ENCODE measurements around the gene CACNA1G. TPM values are rescaled to one million over a fixed set of nuclear protein-coding genes. Genes with fewer than 3 reads are reported as not detected.

The CACNA1G gene
- total RNA-seq, 1 experiment from 2014 or later = not detected

DNA sequence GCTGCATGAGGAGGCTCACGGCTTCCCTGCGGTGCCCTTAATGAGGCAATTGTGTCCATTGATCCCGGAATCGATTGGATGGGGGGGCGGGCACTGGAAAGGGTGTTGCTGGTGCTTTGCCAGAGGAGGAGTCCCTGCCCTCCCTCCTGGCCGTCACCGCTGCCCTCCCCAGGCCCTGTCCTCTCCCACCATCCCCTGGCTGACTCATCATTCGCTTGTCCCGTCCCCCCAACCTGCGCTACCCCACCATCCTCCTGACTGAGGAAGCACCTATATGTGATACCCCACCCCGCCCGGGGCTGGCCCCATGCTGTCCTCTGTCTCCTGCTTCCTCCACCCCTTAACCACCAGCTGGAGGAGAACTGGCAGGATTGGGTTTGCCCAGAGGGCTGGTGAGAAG is 20.8 kb downstream of the CACNA1G start:
- Mint-ChIP-seq H3K27ac (ENCODE audit: low read depth, unreplicated experiment) (peak overlapping the region; percentile 61), H3K36me3 (ENCODE audit: insufficient read depth, unreplicated experiment) (no peaks in the 10 kb centered on the region), H3K4me1 (ENCODE audit: insufficient read depth, unreplicated experiment) (no peaks in the 10 kb centered on the region), H3K27me3 (ENCODE audit: insufficient read depth, unreplicated experiment) (peaks cover 65% of the 10 kb centered on the region), H3K9me3 (ENCODE audit: unreplicated experiment) (no peaks in the 10 kb centered on the region), H3K4me3 (ENCODE audit: unreplicated experiment) (no peak overlapping the region)
- ChIA-PET CTCF (no interaction called here), POLR2A (no interaction called here)
- intact Hi-C loops (cut with micrococcal nuclease) = no loop called here
- DNase-seq (ENCODE audit: unreplicated experiment) = no peak
- TF ChIP-seq, protein P1, sequence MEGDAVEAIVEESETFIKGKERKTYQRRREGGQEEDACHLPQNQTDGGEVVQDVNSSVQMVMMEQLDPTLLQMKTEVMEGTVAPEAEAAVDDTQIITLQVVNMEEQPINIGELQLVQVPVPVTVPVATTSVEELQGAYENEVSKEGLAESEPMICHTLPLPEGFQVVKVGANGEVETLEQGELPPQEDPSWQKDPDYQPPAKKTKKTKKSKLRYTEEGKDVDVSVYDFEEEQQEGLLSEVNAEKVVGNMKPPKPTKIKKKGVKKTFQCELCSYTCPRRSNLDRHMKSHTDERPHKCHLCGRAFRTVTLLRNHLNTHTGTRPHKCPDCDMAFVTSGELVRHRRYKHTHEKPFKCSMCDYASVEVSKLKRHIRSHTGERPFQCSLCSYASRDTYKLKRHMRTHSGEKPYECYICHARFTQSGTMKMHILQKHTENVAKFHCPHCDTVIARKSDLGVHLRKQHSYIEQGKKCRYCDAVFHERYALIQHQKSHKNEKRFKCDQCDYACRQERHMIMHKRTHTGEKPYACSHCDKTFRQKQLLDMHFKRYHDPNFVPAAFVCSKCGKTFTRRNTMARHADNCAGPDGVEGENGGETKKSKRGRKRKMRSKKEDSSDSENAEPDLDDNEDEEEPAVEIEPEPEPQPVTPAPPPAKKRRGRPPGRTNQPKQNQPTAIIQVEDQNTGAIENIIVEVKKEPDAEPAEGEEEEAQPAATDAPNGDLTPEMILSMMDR (IDR thresholded peaks at IDR 0.05; ENCODE audit: unreplicated experiment) = no peak
- no TSS peak for BruUV-seq (replicated peaks)

DNA sequence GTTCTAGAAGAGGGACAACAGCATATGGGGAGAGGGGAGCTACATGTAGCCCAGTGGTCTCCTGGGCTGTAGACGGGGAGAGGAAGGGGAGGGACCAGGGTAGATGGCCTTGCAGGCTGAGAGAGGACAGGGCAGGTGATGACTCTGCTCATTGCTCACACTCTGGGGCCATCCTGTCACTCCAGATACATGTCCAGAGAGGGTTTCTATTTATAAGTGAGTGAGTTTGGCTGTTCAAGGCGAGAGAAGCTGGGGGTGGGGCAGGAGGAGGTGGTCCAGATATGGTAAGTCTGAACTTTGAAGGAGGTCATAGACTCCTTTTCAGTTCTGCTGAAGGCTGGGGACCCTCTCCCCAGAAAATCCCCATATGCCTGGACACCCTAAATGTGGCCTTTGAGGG is 22.2 kb downstream of the CACNA1G start:
- ChIA-PET POLR2A (interaction anchor here (0.5 kb wide), 1 partner anchor 377 kb away, joined by 3 read pairs; no protein-coding TSS in a partner anchor), CTCF (no interaction called here)
- TF ChIP-seq, protein P1 (IDR thresholded peaks at IDR 0.05; ENCODE audit: unreplicated experiment) = no peak
- no TSS peak for BruUV-seq (replicated peaks)
- no peak overlapping the region for H3K4me3 Mint-ChIP-seq (ENCODE audit: unreplicated experiment)
- DNase-seq (ENCODE audit: unreplicated experiment) = no peak
- H3K9me3 Mint-ChIP-seq (ENCODE audit: unreplicated experiment) = no peaks in the 10 kb centered on the region
- H3K4me1 Mint-ChIP-seq (ENCODE audit: insufficient read depth, unreplicated experiment) = no peaks in the 10 kb centered on the region
- no peak overlapping the region for H3K27ac Mint-ChIP-seq (ENCODE audit: low read depth, unreplicated experiment)
- intact Hi-C loops (cut with micrococcal nuclease) = no loop called here
- H3K27me3 Mint-ChIP-seq (ENCODE audit: insufficient read depth, unreplicated experiment) = peaks cover 62% of the 10 kb centered on the region
- H3K36me3 Mint-ChIP-seq (ENCODE audit: insufficient read depth, unreplicated experiment) = no peaks in the 10 kb centered on the region

DNA sequence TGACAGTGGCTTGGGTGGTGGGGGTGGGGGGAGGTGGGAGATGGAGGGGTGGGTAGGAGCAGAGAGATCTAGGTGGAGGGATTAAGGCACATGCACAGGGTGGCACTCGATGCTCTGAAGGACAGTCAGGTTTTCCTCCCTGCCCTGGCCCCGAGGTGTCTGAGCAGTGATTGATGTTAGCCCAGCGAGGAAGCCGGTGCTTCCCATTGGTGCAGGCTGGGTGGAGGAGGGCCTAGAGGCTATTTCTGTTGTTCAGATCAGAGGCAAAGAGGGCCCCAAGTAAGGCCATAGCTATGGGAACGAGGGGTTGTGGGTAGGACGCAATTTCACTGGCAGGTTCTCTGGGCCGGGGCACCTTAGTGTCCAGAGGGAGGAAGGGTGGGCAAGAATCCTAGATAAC is 23.1 kb downstream of the CACNA1G start:
- no peak overlapping the region for H3K4me3 Mint-ChIP-seq (ENCODE audit: unreplicated experiment)
- no peaks in the 10 kb centered on the region for H3K9me3 Mint-ChIP-seq (ENCODE audit: unreplicated experiment)
- H3K27ac Mint-ChIP-seq (ENCODE audit: low read depth, unreplicated experiment) = no peak overlapping the region
- H3K4me1 Mint-ChIP-seq (ENCODE audit: insufficient read depth, unreplicated experiment) = peaks cover 2% of the 10 kb centered on the region
- H3K27me3 Mint-ChIP-seq (ENCODE audit: insufficient read depth, unreplicated experiment) = peaks cover 53% of the 10 kb centered on the region
- no TSS peak for BruUV-seq (replicated peaks)
- no peak for DNase-seq (ENCODE audit: unreplicated experiment)
- TF ChIP-seq, protein P1 (IDR thresholded peaks at IDR 0.05; ENCODE audit: unreplicated experiment) = no peak
- intact Hi-C loops (cut with micrococcal nuclease) = no loop called here
- POLR2A ChIA-PET = no interaction called here
- CTCF ChIA-PET = interaction anchor here (0.6 kb wide), 2 partner anchors 131 to 381 kb away, joined by 3 read pairs; no protein-coding TSS in a partner anchor
- H3K36me3 Mint-ChIP-seq (ENCODE audit: insufficient read depth, unreplicated experiment) = no peaks in the 10 kb centered on the region

DNA sequence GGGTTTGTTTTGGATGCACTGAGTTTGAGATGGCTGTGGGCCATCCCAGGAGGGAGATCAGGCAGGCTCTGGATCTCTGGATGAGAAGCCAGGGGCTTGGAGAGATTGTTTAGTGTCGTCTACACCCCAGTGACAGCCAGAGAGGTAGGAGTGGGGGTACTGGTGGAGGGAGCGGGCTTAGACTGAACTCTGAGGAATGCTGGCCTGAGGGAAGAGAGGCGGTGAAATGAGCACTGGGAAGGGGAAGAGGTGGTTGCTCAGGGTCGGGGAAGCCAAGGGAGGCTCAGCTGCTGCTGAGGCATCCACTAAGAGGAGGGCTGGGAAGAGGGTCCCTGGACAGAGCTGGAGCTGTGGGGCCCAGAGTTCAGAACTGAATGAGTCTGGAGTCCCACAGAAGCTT is 23.6 kb downstream of the CACNA1G start:
- TF ChIP-seq, protein P1 (IDR thresholded peaks at IDR 0.05; ENCODE audit: unreplicated experiment) = no peak
- no peak overlapping the region for H3K27ac Mint-ChIP-seq (ENCODE audit: low read depth, unreplicated experiment)
- DNase-seq (ENCODE audit: unreplicated experiment) = no peak
- H3K27me3 Mint-ChIP-seq (ENCODE audit: insufficient read depth, unreplicated experiment) = peaks cover 48% of the 10 kb centered on the region
- intact Hi-C loops (cut with micrococcal nuclease) = no loop called here
- H3K9me3 Mint-ChIP-seq (ENCODE audit: unreplicated experiment) = no peaks in the 10 kb centered on the region
- H3K4me1 Mint-ChIP-seq (ENCODE audit: insufficient read depth, unreplicated experiment) = peaks cover 7% of the 10 kb centered on the region
- ChIA-PET POLR2A (no interaction called here), CTCF (no interaction called here)
- H3K4me3 Mint-ChIP-seq (ENCODE audit: unreplicated experiment) = no peak overlapping the region
- no peaks in the 10 kb centered on the region for H3K36me3 Mint-ChIP-seq (ENCODE audit: insufficient read depth, unreplicated experiment)
- no TSS peak for BruUV-seq (replicated peaks)

All from MCF 10A (cell line).